ENCODE data around the gene OR2F1. TPM values are rescaled to one million over a fixed set of nuclear protein-coding genes. Genes with fewer than 3 reads are reported as not detected.

Gene OR2F1
- not detected for total RNA-seq

- Histone ChIP-seq H3K36me3 (no peaks in the 10 kb centered on the region), H3K9me3 (no peaks in the 10 kb centered on the region), H3K27ac (no peak within 1 kb of the TSS), H3K4me1 (no peaks in the 10 kb centered on the region), H3K27me3 (no peaks in the 10 kb centered on the region), H3K4me3 (no peak within 1 kb of the TSS)
- intact Hi-C loops (cut with DNase I; ENCODE audit: low total_unique reads) (no loop called here), in situ Hi-C loops (cut with MboI; ENCODE audit: low pct_ligation_motif_present in 1 of 4, low pct_unique_long_range_greater_than_20kb in 1 of 4, low sequenced_read_pairs in 3 of 4) (no loop called here)
- DNase-seq = no peak
- 71 to 81% methylated on average over 3 of the region's 3 CpGs for WGBS, 2 donors (ENCODE audit: low coverage in 1 of 2)
- no peak for TF ChIP-seq POLR2AphosphoS5 (IDR thresholded peaks at IDR 0.05)
- TF ChIP-seq POLR2A (IDR thresholded peaks at IDR 0.05) = no peak
- no peak for TF ChIP-seq EP300 (IDR thresholded peaks at IDR 0.05; ENCODE audit: low read depth)
- TF ChIP-seq, protein P1, sequence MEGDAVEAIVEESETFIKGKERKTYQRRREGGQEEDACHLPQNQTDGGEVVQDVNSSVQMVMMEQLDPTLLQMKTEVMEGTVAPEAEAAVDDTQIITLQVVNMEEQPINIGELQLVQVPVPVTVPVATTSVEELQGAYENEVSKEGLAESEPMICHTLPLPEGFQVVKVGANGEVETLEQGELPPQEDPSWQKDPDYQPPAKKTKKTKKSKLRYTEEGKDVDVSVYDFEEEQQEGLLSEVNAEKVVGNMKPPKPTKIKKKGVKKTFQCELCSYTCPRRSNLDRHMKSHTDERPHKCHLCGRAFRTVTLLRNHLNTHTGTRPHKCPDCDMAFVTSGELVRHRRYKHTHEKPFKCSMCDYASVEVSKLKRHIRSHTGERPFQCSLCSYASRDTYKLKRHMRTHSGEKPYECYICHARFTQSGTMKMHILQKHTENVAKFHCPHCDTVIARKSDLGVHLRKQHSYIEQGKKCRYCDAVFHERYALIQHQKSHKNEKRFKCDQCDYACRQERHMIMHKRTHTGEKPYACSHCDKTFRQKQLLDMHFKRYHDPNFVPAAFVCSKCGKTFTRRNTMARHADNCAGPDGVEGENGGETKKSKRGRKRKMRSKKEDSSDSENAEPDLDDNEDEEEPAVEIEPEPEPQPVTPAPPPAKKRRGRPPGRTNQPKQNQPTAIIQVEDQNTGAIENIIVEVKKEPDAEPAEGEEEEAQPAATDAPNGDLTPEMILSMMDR (IDR thresholded peaks at IDR 0.05) = no peak
Observed at GRCh38 chr7:143954544-143954943, at the start of gene OR2F1. TSS of gene OR2F1 (plus strand) at chr7:143954844. CDS start at chr7:143959971, 5,127 bp downstream.

DNA sequence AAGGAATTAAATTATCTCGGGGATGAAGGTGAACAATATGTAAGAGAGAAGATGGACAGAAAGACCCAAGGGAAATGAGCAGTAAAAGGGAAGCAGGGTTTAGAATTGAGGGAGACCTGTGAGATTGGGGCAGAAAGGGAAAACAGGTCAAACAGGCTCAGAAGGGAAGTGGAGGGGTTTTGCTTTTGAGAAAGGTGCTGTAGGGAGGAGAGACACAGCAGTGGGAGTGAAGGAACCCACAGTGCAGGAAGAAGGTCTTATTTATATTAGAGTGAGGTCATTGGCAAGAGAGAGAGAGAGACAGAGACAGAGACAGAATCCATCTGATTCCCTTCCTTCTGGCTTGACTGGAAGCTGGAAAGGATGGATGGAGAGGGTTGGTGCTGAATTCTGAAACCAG lies 49.1 kb upstream of the OR2F1 start:
- no peak for DNase-seq
- Histone ChIP-seq H3K4me1 (peaks cover 0 to 12% (median 6%) of the 10 kb centered on the region in 4 donors), H3K4me3 (no peak overlapping the region), H3K9me3 (no peaks in the 10 kb centered on the region), H3K36me3 (no peaks in the 10 kb centered on the region), H3K27ac (peak overlapping the region in 1 of 4 donors; percentile 32), H3K27me3 (no peaks in the 10 kb centered on the region)
- 56 to 74% methylated on average over 1 of the region's 1 CpG for WGBS, 2 donors (ENCODE audit: low coverage in 1 of 2)
- no peak for TF ChIP-seq EP300 (IDR thresholded peaks at IDR 0.05; ENCODE audit: low read depth)
- no peak for TF ChIP-seq POLR2A (IDR thresholded peaks at IDR 0.05)
- TF ChIP-seq, protein P1 (IDR thresholded peaks at IDR 0.05) = no peak
- TF ChIP-seq POLR2AphosphoS5 (IDR thresholded peaks at IDR 0.05) = no peak
- intact Hi-C loops (cut with DNase I; ENCODE audit: low total_unique reads) = no loop called here
- in situ Hi-C loops (cut with MboI; ENCODE audit: low pct_ligation_motif_present in 1 of 4, low pct_unique_long_range_greater_than_20kb in 1 of 4, low sequenced_read_pairs in 3 of 4) = no loop called here

GRCh38 chr7:143906151-143906550 lies 48.5 kb upstream of the OR2F1 start:
- no peak overlapping the region for H3K27ac ChIP-seq
- intact Hi-C loops (cut with DNase I; ENCODE audit: low total_unique reads) = no loop called here
- in situ Hi-C loops (cut with MboI; ENCODE audit: low pct_ligation_motif_present in 1 of 4, low pct_unique_long_range_greater_than_20kb in 1 of 4, low sequenced_read_pairs in 3 of 4) = no loop called here

GRCh38 chr7:143906895-143907294 lies 47.7 kb upstream of the OR2F1 start:
- WGBS, 2 donors (ENCODE audit: low coverage in 1 of 2) = 95 to 98% methylated on average over 4 to 5 of the region's 5 CpGs
- no peak for DNase-seq
- intact Hi-C loops (cut with DNase I; ENCODE audit: low total_unique reads) = no loop called here
- H3K27ac ChIP-seq = no peak overlapping the region
- no peak overlapping the region for H3K4me3 ChIP-seq
- H3K4me1 ChIP-seq = peaks cover 0 to 5% (median 0%) of the 10 kb centered on the region in 4 donors
- H3K27me3 ChIP-seq = no peaks in the 10 kb centered on the region
- H3K9me3 ChIP-seq = no peaks in the 10 kb centered on the region
- in situ Hi-C loops (cut with MboI; ENCODE audit: low pct_ligation_motif_present in 1 of 4, low pct_unique_long_range_greater_than_20kb in 1 of 4, low sequenced_read_pairs in 3 of 4) = no loop called here
- TF ChIP-seq EP300 (IDR thresholded peaks at IDR 0.05; ENCODE audit: low read depth) (no peak), POLR2AphosphoS5 (IDR thresholded peaks at IDR 0.05) (no peak), POLR2A (IDR thresholded peaks at IDR 0.05) (no peak)
- TF ChIP-seq, protein P1 (IDR thresholded peaks at IDR 0.05) = no peak
- H3K36me3 ChIP-seq = no peaks in the 10 kb centered on the region

More at GRCh38 chr7:143906151-143906550, 48.5 kb upstream of the OR2F1 start:
- WGBS, 2 donors (ENCODE audit: low coverage in 1 of 2) = 86 to 87% methylated on average over 7 to 9 of the region's 9 CpGs
- no peak for DNase-seq
- peaks cover 0 to 5% (median under 1%) of the 10 kb centered on the region in 4 donors for H3K4me1 ChIP-seq
- no peak overlapping the region for H3K4me3 ChIP-seq
- H3K36me3 ChIP-seq = no peaks in the 10 kb centered on the region
- no peaks in the 10 kb centered on the region for H3K9me3 ChIP-seq
- H3K27me3 ChIP-seq = no peaks in the 10 kb centered on the region
- TF ChIP-seq POLR2AphosphoS5 (IDR thresholded peaks at IDR 0.05) (no peak), POLR2A (IDR thresholded peaks at IDR 0.05) (no peak), EP300 (IDR thresholded peaks at IDR 0.05; ENCODE audit: low read depth) (no peak)
- TF ChIP-seq, protein P1 (IDR thresholded peaks at IDR 0.05) = no peak
